Esophagus muscularis mucosa (tissue), 4 donors: ENCODE results near the gene E2F4.

ENCODE experiments used
- CTCF ChIP-seq, 3 experiments: fragments of 200-600 bp in 2 of 3; fragments of 450-650 bp in 1 of 3; sonication (generic) in 2 of 3; IDR thresholded peaks; one replicate each; pipeline ENCODE4 v1.5.1; 2017 to 2019; ENCODE audit warnings: antibody characterized with exemption in 3 of 3, mild to moderate bottlenecking in 2 of 3, moderate library complexity in 1 of 3
- EP300 ChIP-seq: sonication (generic); formaldehyde crosslinking; IDR thresholded peaks from one replicate; pipeline ENCODE4 v1.6.1; 2017; ENCODE audit warnings: antibody characterized with exemption
- POLR2AphosphoS5 ChIP-seq, 2 donors: sonication (generic); formaldehyde crosslinking; IDR thresholded peaks; one replicate each; pipeline ENCODE4 v1.6.1; 2017; ENCODE audit warnings: antibody characterized with exemption in 2 of 2

- no peak for TF ChIP-seq EP300
- no peak for TF ChIP-seq CTCF (IDR thresholded peaks at IDR 0.05)
- TF ChIP-seq POLR2AphosphoS5 (IDR thresholded peaks at IDR 0.05): no peak
Measured at GRCh38 chr16:67166598-67167168, 25.3 kb upstream of the E2F4 start.
